HG02610 (cell line): ENCODE results near the gene SRRD.
"Not testable (repeated sequence)": the region's sequence is repeated elsewhere in the genome, so short reads cannot be mapped to it uniquely, and the experiment has no call there.

Experiments used
- ATAC-seq: cut with Tn5 transposase; IDR thresholded peaks from one replicate; pipeline ENCODE4 v1.9.1; 2021; ENCODE audit warnings: mild to moderate bottlenecking, moderate library complexity; ENCODE audit not compliant: unreplicated experiment

Gene SRRD

GRCh38 chr22:26483439-26484359 lies at the start of gene SRRD, which contains the start of gene HPS4:
Gene SRRD (plus strand): TSS chr22:26483877. CDS start chr22:26483891, 14 bp downstream.
Gene HPS4 (minus strand): TSS chr22:26483783. CDS start chr22:26481762, 2,021 bp downstream.
- peak; percentile 56 for ATAC-seq

DNA sequence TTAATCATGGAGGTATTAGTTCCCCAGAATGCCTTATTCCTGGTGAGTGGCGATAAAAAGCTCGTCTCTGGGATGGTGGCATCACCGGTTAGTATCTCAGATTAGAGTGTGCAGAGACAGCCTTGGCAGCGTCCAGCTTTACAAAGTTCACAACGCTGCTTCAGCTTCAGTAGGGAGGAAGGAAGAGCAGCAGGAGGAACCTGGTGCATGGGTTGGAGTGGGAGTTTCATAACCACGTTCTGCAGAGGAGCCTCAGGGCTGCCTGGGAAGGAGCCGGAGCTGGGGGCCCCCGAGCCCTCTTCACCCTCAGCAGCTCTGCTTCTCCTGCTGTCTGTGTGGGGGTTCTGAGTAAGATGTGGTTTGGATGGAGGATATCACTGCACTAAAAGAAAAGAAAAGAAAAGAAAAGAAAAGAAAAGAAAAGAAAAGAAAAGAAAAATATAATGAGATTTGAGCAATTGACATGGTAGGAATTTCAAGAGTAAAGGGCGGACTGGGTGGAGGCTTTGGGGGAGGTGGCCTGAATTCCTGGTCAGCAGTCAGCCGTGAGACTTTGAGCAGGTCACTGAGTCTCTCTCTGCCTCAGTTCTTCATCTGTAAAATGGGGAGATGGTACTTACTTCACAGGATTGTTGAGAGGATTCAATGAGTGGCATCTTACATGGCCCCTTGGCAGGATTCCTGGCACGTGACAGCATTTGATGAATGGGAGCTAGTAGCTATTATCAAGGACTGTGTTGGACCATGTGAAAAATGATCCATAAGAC lies 48.2 kb upstream of the SRRD start:
- no peak for ATAC-seq

DNA sequence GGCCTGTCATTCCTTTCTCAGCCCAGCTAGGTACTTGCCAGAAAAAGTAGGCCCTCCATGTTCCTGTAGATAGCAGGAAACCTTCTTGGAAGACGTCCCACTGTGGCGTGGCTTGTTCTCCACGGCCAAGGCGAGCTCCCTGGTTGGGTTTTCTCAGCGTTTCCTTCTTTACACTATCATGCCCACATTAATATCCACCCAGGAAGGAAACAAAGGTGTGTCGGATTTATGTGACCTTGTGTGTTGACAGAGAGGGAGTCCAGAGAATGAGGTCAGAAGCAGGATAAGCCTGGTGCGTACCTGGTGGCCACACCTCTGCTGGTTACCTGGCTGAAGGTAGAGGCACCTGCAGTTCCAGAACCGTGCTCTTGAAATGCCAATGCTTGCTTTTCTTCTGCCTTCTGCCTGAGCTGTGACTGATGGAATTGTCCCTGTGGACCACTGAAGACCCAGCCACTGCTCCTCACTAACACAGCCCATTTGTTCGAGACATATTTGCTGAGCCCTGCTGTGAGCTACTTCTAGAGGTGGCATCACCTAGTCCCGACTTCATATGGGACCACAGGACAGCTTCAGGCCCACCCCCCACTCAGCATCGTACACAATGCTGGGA lies 46.7 kb upstream of the SRRD start:
- ATAC-seq: no peak

DNA sequence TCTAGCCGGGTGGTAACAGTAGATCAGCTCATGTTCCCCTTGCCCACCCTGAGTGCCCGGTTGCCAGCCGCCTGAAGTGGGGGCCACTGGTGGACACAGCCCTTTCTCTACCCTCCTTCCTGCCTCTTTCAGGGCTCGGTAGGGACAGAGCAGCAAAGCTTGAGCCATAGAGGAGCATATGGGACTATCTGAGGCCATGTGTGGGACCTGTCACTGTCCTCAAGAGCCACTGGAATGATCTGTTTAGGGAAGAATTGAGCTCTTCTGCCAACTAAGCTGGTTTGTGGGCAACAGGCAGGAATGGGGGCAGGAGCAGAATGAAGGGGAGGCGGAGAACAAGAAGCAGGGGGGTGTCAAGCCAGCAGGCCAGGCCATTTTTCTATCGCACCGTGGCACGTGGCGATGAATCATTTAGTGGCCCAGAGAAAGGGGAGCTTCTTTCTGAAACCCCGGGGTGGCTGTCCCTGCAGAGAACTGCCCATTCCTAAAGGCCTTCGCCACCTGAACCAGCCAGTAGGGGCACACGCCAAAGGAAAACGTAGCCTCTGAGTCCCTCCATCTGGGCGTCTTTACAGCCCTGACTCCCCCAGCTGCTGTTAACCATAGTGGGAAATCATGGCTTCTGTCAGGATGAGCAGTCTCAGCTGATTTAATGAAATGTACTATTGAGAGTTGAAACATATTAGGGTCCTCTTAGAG lies 45.8 kb upstream of the SRRD start:
- ATAC-seq: no peak

GRCh38 chr22:26438776-26439175 lies 44.9 kb upstream of the SRRD start:
- not testable (repeated sequence) for ATAC-seq

- ATAC-seq: no peak
Observed at GRCh38 chr22:26439559-26439958, 44.1 kb upstream of the SRRD start.

- no peak for ATAC-seq
Observed at GRCh38 chr22:26442086-26442756, 41.5 kb upstream of the SRRD start.

GRCh38 chr22:26443901-26444690 lies 39.6 kb upstream of the SRRD start:
- ATAC-seq: no peak

- no peak for ATAC-seq
Observed at GRCh38 chr22:26444777-26445176, 38.9 kb upstream of the SRRD start.

GRCh38 chr22:26445577-26446275 lies 38.0 kb upstream of the SRRD start:
- no peak for ATAC-seq

DNA sequence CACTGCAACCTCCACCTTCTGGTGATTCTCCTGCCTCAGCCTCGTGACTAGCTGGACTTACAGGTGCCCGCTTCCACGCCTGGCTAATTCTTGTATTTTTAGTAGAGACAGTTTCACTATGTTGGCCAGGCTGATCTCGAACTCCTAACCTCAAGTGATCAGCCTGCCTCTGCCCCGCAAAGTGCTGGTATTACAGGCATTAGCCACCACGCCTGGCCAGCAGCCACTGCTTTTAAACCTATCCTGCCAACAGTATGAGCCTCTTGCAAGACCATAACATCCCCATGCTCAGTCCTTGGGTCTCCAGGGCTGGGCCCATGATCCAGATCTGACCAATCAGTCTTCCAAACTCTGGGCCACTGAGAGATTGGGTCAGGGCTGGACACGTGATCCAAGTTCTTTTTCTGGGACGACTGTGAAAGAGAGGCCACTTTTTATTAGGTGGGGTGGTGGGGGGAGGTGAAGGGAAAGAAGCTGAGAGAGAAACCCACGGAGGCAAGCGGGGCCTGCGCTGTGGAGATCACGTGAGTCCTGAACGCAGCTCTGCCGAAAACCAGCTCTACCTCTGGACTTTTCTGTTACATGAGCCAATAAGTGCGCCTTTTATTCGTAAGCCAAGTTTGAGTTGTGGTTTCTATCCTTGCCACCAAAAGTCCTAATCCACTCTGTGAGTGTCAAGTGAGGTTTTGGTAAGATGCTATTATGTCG lies 36.7 kb upstream of the SRRD start:
- ATAC-seq: no peak

- ATAC-seq: no peak
Observed at GRCh38 chr22:26447584-26448329, 35.9 kb upstream of the SRRD start.

DNA sequence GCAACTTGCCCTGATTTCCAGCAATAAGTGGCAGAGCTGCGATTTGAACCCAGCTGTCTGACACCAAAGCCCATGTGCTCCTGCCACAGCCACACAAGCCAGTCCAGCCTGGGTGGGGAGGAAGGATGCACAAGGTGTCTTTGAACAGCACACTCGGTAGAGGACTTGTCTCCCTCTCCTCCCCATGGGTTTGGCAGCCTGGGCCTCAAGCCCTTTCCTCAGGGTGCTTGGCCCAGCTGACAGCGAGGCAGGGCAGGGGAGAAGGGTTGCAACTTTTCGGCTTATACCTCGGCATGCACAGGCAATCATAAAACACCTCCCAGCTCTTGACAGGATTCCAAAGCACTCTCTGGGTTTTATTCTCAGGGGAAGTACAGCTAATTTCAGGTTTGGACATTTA lies 35.3 kb upstream of the SRRD start:
- no peak for ATAC-seq

- no peak for ATAC-seq
Observed at GRCh38 chr22:26448941-26449340, 34.7 kb upstream of the SRRD start.

GRCh38 chr22:26450453-26451185 lies 33.1 kb upstream of the SRRD start:
- ATAC-seq: no peak

DNA sequence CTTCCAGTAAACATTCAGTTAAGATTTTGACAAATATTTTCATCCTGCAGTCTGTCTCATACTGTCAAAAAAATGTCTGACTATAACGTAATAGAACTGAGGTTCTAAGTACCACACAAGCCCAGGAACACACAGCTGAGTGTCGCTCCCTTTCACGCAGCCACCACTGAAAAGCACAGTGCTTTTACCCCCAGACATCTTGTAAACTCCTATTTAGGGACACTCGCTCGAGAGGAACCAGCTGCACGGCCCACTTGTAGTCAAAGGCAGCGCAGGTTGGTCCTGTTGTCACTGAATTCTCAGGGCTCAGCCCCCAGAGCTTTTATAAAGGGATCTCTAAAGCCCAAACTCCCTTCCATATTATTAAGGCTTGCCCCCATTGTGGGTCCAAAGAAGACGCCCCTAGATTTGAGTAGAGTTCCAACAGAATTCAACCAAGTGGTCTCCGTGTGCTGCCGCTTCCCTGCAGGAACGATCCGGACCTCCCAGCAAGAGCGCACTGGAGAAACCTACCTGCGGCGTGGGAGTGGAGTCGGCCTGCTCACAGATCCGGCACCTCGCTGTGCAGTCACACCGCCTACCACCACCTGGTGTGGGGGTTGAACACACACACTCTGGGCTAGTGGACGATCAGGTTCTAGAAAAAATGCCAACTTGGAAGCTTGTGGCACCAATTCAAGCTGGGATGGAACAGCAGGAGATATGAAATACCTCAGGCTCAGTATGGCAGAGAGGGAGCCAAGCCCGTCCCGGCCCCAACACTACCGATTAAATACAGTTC lies 31.3 kb upstream of the SRRD start:
- no peak for ATAC-seq
